ENCODE results near the gene HAUS6.
A peak's percentile ranks its signal among the peaks of the same experiment; 100 is the strongest.
"Not testable (repeated sequence)": the region's sequence is repeated elsewhere in the genome, so short reads cannot be mapped to it uniquely, and the experiment has no call there.

Gene HAUS6

GRCh38 chr9:19114680-19115270, 12.1 kb upstream of the HAUS6 start:
- DNase-seq = no peak

- no peak for DNase-seq
These were observed 11.4 kb upstream of the HAUS6 start for GRCh38 chr9:19113964-19114679.

- DNase-seq = not testable (repeated sequence)
These were observed 10.4 kb upstream of the HAUS6 start for GRCh38 chr9:19113064-19113611.

GRCh38 chr9:19108038-19108437, 5.3 kb upstream of the HAUS6 start:
- DNase-seq = no peak

GRCh38 chr9:19104515-19105282, 2.0 kb upstream of the HAUS6 start:
- DNase-seq = no peak

- DNase-seq = peak; percentile 20
These were observed 498 bp downstream of the HAUS6 start for GRCh38 chr9:19102181-19102630.

- no peak for DNase-seq
These were observed 1.5 kb downstream of the HAUS6 start for GRCh38 chr9:19101203-19101602.

GRCh38 chr9:19097431-19097830, 5.3 kb downstream of the HAUS6 start:
- not testable (repeated sequence) for DNase-seq

GRCh38 chr9:19087106-19088000, 15.4 kb downstream of the HAUS6 start:
- no peak for DNase-seq

GRCh38 chr9:19085295-19085694, 17.4 kb downstream of the HAUS6 start:
- DNase-seq = peak; percentile 20

- no peak for DNase-seq
These were observed 27.9 kb downstream of the HAUS6 start for GRCh38 chr9:19074836-19075235.

GRCh38 chr9:19074229-19074628, 28.5 kb downstream of the HAUS6 start:
- DNase-seq = no peak

GRCh38 chr9:19057033-19057432, 45.7 kb downstream of the HAUS6 start:
- no peak for DNase-seq

- no peak for DNase-seq
These were observed 51.8 kb downstream of the HAUS6 start for GRCh38 chr9:19050637-19051591.

GRCh38 chr9:19049917-19050636, 52.6 kb downstream of the HAUS6 start:
- no peak for DNase-seq

GRCh38 chr9:19048966-19049916, 53.5 kb downstream of the HAUS6 start, which contains the start of gene RRAGA:
RRAGA (plus strand) TSS chr9:19049427; CDS start chr9:19049660, 233 bp downstream.
- peak; percentile 96 for DNase-seq

- DNase-seq = no peak
These were observed 66.1 kb downstream of the HAUS6 start for GRCh38 chr9:19036611-19037010.

- DNase-seq = no peak
These were observed 69.7 kb downstream of the HAUS6 start, which contains the start of gene SAXO1 for GRCh38 chr9:19033015-19033414. SAXO1 (minus strand) TSS chr9:19033209; CDS start chr9:19032908, 301 bp downstream.

- no peak for DNase-seq
These were observed 70.3 kb downstream of the HAUS6 start for GRCh38 chr9:19032406-19032805.
